Adipocyte (in vitro differentiated cells): Measurements from ENCODE around the gene NUDT19.
"Not testable (repeated sequence)": the region's sequence is repeated elsewhere in the genome, so short reads cannot be mapped to it uniquely, and the experiment has no call there.

Experiments used
- DNase-seq: peaks from one replicate; pipeline ENCODE4 v3.0.0-alpha.2; 2015; ENCODE audit warnings: low read depth
- H3K27me3 ChIP-seq: replicated peaks from 2 replicates; pipeline ENCODE4 v1.7.0; 2013; ENCODE audit warnings: mild to moderate bottlenecking, low read length, moderate library complexity; ENCODE audit not compliant: control insufficient read depth, insufficient read depth
- H3K36me3 ChIP-seq: 2 replicates; pipeline ENCODE4 v1.7.0; 2013; ENCODE audit warnings: low read length, mild to moderate bottlenecking, moderate library complexity; ENCODE audit not compliant: control insufficient read depth, insufficient read depth, severe bottlenecking
- H3K4me1 ChIP-seq: 2 replicates; pipeline ENCODE4 v1.7.0; 2013; ENCODE audit warnings: mild to moderate bottlenecking, low read length, moderate library complexity; ENCODE audit not compliant: control insufficient read depth, insufficient read depth
- H3K4me3 ChIP-seq: 2 replicates; pipeline ENCODE4 v1.7.0; 2013; ENCODE audit warnings: mild to moderate bottlenecking, low read length, moderate library complexity
- H3K9ac ChIP-seq: 2 replicates; pipeline ENCODE4 v1.7.0; 2013; ENCODE audit warnings: mild to moderate bottlenecking, low read length, moderate library complexity
- H3K9me3 ChIP-seq: 2 replicates; pipeline ENCODE4 v1.7.0; 2013; ENCODE audit warnings: mild to moderate bottlenecking, low read length, moderate library complexity; ENCODE audit not compliant: control insufficient read depth

The NUDT19 gene

GRCh38 chr19:32693151-32694108 lies 1.8 kb downstream of the NUDT19 start:
- not testable (repeated sequence) for DNase-seq, H3K36me3 ChIP-seq, H3K9me3 ChIP-seq, H3K27me3 ChIP-seq
- Histone ChIP-seq H3K4me3 (peak overlapping the region; percentile 93), H3K4me1 (peaks cover 49% of the 10 kb centered on the region), H3K9ac (peak overlapping the region; percentile 94)

GRCh38 chr19:32694316-32694715 lies 2.7 kb downstream of the NUDT19 start:
- not testable (repeated sequence) for DNase-seq, H3K27me3 ChIP-seq, H3K9me3 ChIP-seq, H3K9ac ChIP-seq, H3K36me3 ChIP-seq
- Histone ChIP-seq H3K4me1 (peaks cover 49% of the 10 kb centered on the region), H3K4me3 (peak overlapping the region; percentile 93)

- DNase-seq, H3K9ac ChIP-seq, H3K27me3 ChIP-seq, H3K9me3 ChIP-seq: not testable (repeated sequence)
- Histone ChIP-seq H3K4me1 (peaks cover 46% of the 10 kb centered on the region), H3K36me3 (peaks cover 12% of the 10 kb centered on the region), H3K4me3 (peak overlapping the region; percentile 93)
Measured at GRCh38 chr19:32694851-32695250, 3.2 kb downstream of the NUDT19 start.

- not testable (repeated sequence) for H3K27me3 ChIP-seq, H3K4me3 ChIP-seq, DNase-seq, H3K9ac ChIP-seq, H3K9me3 ChIP-seq
- H3K4me1 ChIP-seq, result peaks cover 42% of the 10 kb centered on the region
- H3K36me3 ChIP-seq, result peaks cover 15% of the 10 kb centered on the region
Measured at GRCh38 chr19:32695506-32695905, 3.9 kb downstream of the NUDT19 start.

- Histone ChIP-seq H3K36me3 (peaks cover 15% of the 10 kb centered on the region), H3K4me1 (peaks cover 32% of the 10 kb centered on the region)
- H3K9ac ChIP-seq, H3K27me3 ChIP-seq, DNase-seq, H3K4me3 ChIP-seq, H3K9me3 ChIP-seq: not testable (repeated sequence)
Measured at GRCh38 chr19:32696771-32697170, 5.2 kb downstream of the NUDT19 start.

- H3K9me3 ChIP-seq, DNase-seq, H3K9ac ChIP-seq, H3K27me3 ChIP-seq, H3K4me3 ChIP-seq: not testable (repeated sequence)
- peaks cover 18% of the 10 kb centered on the region for H3K36me3 ChIP-seq
- H3K4me1 ChIP-seq, result peaks cover 11% of the 10 kb centered on the region
Measured at GRCh38 chr19:32700129-32700528, 8.5 kb downstream of the NUDT19 start.

GRCh38 chr19:32702010-32702409 lies 10.4 kb downstream of the NUDT19 start:
- Histone ChIP-seq H3K27me3 (no peaks in the 10 kb centered on the region), H3K9me3 (peaks cover 7% of the 10 kb centered on the region), H3K9ac (no peak overlapping the region), H3K4me3 (no peak overlapping the region), H3K36me3 (peaks cover 18% of the 10 kb centered on the region), H3K4me1 (peaks cover 2% of the 10 kb centered on the region)
- no peak for DNase-seq

GRCh38 chr19:32704006-32704405 lies 12.4 kb downstream of the NUDT19 start:
- peaks cover 16% of the 10 kb centered on the region for H3K36me3 ChIP-seq
- not testable (repeated sequence) for H3K9me3 ChIP-seq, H3K4me3 ChIP-seq, DNase-seq, H3K4me1 ChIP-seq, H3K9ac ChIP-seq, H3K27me3 ChIP-seq

GRCh38 chr19:32708457-32708856 lies 16.8 kb downstream of the NUDT19 start:
- H3K4me1 ChIP-seq, result no peaks in the 10 kb centered on the region
- H3K9ac ChIP-seq, result no peak overlapping the region
- no peaks in the 10 kb centered on the region for H3K27me3 ChIP-seq
- H3K4me3 ChIP-seq, result no peak overlapping the region
- H3K9me3 ChIP-seq, result peaks cover 7% of the 10 kb centered on the region
- H3K36me3 ChIP-seq, result peaks cover 33% of the 10 kb centered on the region
- no peak for DNase-seq

- DNase-seq, result no peak
- Histone ChIP-seq H3K9me3 (peaks cover 4% of the 10 kb centered on the region), H3K27me3 (no peaks in the 10 kb centered on the region)
Measured at GRCh38 chr19:32709032-32709431, 17.4 kb downstream of the NUDT19 start.

GRCh38 chr19:32711747-32712146 lies 20.1 kb downstream of the NUDT19 start:
- DNase-seq, result no peak
- Histone ChIP-seq H3K9ac (no peak overlapping the region), H3K4me1 (no peaks in the 10 kb centered on the region), H3K9me3 (no peaks in the 10 kb centered on the region), H3K4me3 (no peak overlapping the region), H3K27me3 (no peaks in the 10 kb centered on the region), H3K36me3 (peaks cover 42% of the 10 kb centered on the region)

More at GRCh38 chr19:32709032-32709431, 17.4 kb downstream of the NUDT19 start:
- Histone ChIP-seq H3K4me3 (no peak overlapping the region), H3K36me3 (peaks cover 38% of the 10 kb centered on the region), H3K4me1 (no peaks in the 10 kb centered on the region), H3K9ac (no peak overlapping the region)
